Posterior cingulate gyrus (tissue), 11 donors: ENCODE results near the gene RANBP3.
A peak's percentile ranks its signal among the peaks of the same experiment; 100 is the strongest.

Source experiments
- DNase-seq, 10 donors: peaks; one replicate each; pipeline versions ENCODE4 v3.0.0 to v3.0.0-alpha.2; 2020 to 2021; ENCODE audit warnings: mixed read lengths in 3 of 10
- intact Hi-C: fragments of 100-400 bp; cut with DNase I; formaldehyde crosslinking; loops from one replicate; pipeline ENCODE4 v1.15.1; 2023

The RANBP3 gene

GRCh38 chr19:5956323-5956722 is 21.6 kb downstream of the RANBP3 start:
- intact Hi-C loops: no loop called here
- DNase-seq: no peak

- intact Hi-C loops: no loop called here
- DNase-seq: peak in 2 of 10 donors; percentile 2 to 4
Measured at GRCh38 chr19:5955636-5955935, 22.4 kb downstream of the RANBP3 start.

- intact Hi-C loops: no loop called here
- DNase-seq: no peak
Measured at GRCh38 chr19:5954293-5954692, 23.6 kb downstream of the RANBP3 start.

GRCh38 chr19:5953680-5954213 is 24.2 kb downstream of the RANBP3 start:
- intact Hi-C loops: no loop called here
- peak in 3 of 10 donors; percentile 61 to 88 (median 82) for DNase-seq

GRCh38 chr19:5953030-5953589 is 24.8 kb downstream of the RANBP3 start:
- DNase-seq: no peak
- intact Hi-C loops: no loop called here

- intact Hi-C loops: no loop called here
- peak in 3 of 10 donors; percentile 53 to 69 (median 67) for DNase-seq
Measured at GRCh38 chr19:5952193-5953029, 25.5 kb downstream of the RANBP3 start.

- DNase-seq: peak in 3 of 10 donors; percentile 68 to 87 (median 85)
Measured at GRCh38 chr19:5951338-5951861, 26.5 kb downstream of the RANBP3 start.

GRCh38 chr19:5950741-5951140 is 27.2 kb downstream of the RANBP3 start:
- intact Hi-C loops: no loop called here

More at GRCh38 chr19:5951338-5951861, 26.5 kb downstream of the RANBP3 start:
- intact Hi-C loops: no loop called here

GRCh38 chr19:5949792-5950305 is 28.1 kb downstream of the RANBP3 start:
- peak in 3 of 10 donors; percentile 69 to 75 (median 69) for DNase-seq
- intact Hi-C loops: no loop called here

More at GRCh38 chr19:5950741-5951140, 27.2 kb downstream of the RANBP3 start:
- no peak for DNase-seq

- DNase-seq: peak in 2 of 10 donors; percentile 49 to 62
- intact Hi-C loops: no loop called here
Measured at GRCh38 chr19:5948752-5949564, 29.0 kb downstream of the RANBP3 start.

GRCh38 chr19:5947435-5947834 is 30.5 kb downstream of the RANBP3 start:
- intact Hi-C loops: no loop called here
- peak; percentile 42 to 95 (median 70) for DNase-seq

- intact Hi-C loops: no loop called here
Measured at GRCh38 chr19:5943623-5944022, 34.3 kb downstream of the RANBP3 start.

GRCh38 chr19:5943045-5943444 is 34.9 kb downstream of the RANBP3 start:
- DNase-seq: peak in 1 of 10 donors; percentile 1
- intact Hi-C loops: no loop called here

More at GRCh38 chr19:5943623-5944022, 34.3 kb downstream of the RANBP3 start:
- DNase-seq: peak in 2 of 10 donors; percentile 14 to 43

- no peak for DNase-seq
- intact Hi-C loops: no loop called here
Measured at GRCh38 chr19:5941673-5942072, 36.3 kb downstream of the RANBP3 start.

- intact Hi-C loops: no loop called here
- DNase-seq: no peak
Measured at GRCh38 chr19:5940260-5941208, 37.4 kb downstream of the RANBP3 start.

GRCh38 chr19:5937550-5937949 is 40.4 kb downstream of the RANBP3 start:
- no peak for DNase-seq
- intact Hi-C loops: no loop called here

GRCh38 chr19:5936292-5936592 is 41.7 kb downstream of the RANBP3 start:
- peak in 1 of 10 donors; percentile 16 for DNase-seq
- intact Hi-C loops: no loop called here

GRCh38 chr19:5935473-5936291 is 42.3 kb downstream of the RANBP3 start:
- intact Hi-C loops: no loop called here
- DNase-seq: peak in 2 of 10 donors; percentile 78 to 85
